ENCODE measurements around the gene IL17RE.

The IL17RE gene

DNA sequence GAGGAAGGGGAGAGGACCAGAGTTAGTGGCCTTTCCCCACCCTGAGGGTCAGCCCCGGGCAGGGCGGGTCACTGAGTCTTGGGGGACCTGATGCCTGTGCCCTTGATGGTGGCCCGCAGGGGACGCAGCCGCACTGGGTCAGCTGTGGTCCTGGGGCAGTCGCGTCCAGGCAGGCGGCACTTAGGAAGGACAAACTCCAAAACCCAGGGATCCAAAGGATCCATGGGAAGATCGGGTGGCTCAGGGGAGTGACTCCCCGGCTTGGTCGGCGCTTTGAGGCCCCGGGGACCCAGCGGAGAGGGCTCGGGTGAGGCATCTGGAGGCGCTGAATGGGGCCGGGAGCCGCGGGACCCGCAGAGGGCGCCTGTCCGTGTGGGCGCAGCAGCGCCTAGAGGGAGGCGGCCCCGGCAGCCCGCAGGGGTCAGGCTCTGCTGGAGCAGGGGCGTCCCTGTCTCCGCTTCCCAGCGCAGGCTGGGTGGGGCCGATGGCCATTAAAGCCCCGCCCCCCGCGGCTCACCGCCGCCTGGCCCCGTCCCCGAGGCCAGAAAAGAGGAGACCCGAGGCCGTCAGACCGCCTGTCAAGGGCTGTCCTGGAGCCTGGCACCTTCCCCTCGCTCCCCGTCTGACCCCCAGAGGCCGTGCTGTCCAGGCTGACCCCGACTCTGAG, 40.1 kb upstream of the IL17RE start (continued):
- TF ChIP-seq ZNF473 (tag by site-specific recombination; IDR thresholded peaks at IDR 0.05) (no peak), ZBTB21 (tag by site-specific recombination; IDR thresholded peaks at IDR 0.05) (no peak), KLF8 (tag by site-specific recombination; IDR thresholded peaks at IDR 0.05) (no peak)

DNA sequence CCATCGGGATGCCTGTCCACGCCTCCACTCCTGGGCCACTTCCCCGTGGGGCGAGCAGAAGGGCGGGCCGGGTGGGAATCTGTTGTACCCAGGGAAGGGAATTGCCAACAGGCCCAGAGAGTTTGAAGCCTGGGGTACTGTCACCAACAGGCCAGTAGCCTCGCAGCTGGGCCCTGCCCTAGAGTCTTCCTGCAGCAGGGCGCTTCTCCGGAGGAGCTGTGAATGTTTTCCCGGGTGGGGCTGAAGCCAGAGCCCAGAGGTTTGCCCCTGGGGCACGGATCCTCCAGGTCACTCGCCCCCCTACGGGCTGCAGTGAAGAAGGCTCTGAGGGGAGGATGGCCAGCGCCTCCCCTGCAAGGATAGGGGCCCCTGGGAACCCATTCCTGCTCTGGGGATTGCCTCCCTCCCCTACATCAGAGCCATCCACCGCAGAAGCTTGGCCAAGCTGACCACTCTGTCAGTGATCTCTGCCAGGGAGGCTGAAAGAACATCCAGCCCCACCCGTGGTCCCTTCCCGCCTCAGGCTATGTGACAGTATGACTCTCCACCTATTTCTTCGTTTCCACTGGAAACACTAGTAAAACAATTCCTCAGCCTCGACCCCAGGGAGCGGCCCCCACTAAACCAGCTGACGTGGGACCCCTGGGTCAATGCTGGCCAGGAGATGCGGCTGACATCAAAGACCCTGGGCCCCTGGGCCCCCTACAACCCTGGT, 39.4 kb upstream of the IL17RE start:
- H3K4me3 ChIP-seq (ENCODE audit: low read depth, low read length) = no peak overlapping the region
- no peak overlapping the region for H3K27ac ChIP-seq (ENCODE audit: extremely low read depth, low read depth, low read length)
- H3K36me3 ChIP-seq (ENCODE audit: control insufficient read depth in 2 of 2, insufficient read depth in 1 of 2, low read length in 2 of 2) = no peaks in the 10 kb centered on the region
- TF ChIP-seq ZNF366 (tag by site-specific recombination; conservative IDR thresholded peaks at IDR 0.05) (no peak), ZNF266 (tag by site-specific recombination; IDR thresholded peaks at IDR 0.05; ENCODE audit: low read depth) (no peak), KLF1 (tag by site-specific recombination; IDR thresholded peaks at IDR 0.05) (no peak), ZXDB (tag by site-specific recombination; IDR thresholded peaks at IDR 0.05) (no peak), ZNF184 (tag by site-specific recombination; IDR thresholded peaks at IDR 0.05) (no peak), MZF1 (tag by site-specific recombination; IDR thresholded peaks at IDR 0.05; ENCODE audit: borderline replicate concordance) (no peak), ZNF2 (tag by site-specific recombination; IDR thresholded peaks at IDR 0.05) (no peak), ZSCAN18 (tag by site-specific recombination; IDR thresholded peaks at IDR 0.05) (no peak), ZNF10 (tag by site-specific recombination; IDR thresholded peaks at IDR 0.05) (no peak), ZNF416 (tag by site-specific recombination; IDR thresholded peaks at IDR 0.05) (no peak), ZBTB11 (tag by site-specific recombination; conservative IDR thresholded peaks at IDR 0.05; ENCODE audit: low read depth) (no peak), ZNF211 (tag by site-specific recombination; IDR thresholded peaks at IDR 0.05; ENCODE audit: low read depth) (no peak), ZNF670 (tag by site-specific recombination; IDR thresholded peaks at IDR 0.05; ENCODE audit: low read depth) (no peak), ZNF571 (tag by site-specific recombination; IDR thresholded peaks at IDR 0.05) (no peak), ZNF214 (tag by site-specific recombination; IDR thresholded peaks at IDR 0.05; ENCODE audit: borderline replicate concordance) (no peak), ZNF692 (tag by site-specific recombination; IDR thresholded peaks at IDR 0.05) (no peak)
- ChIA-PET POLR2A (no interaction called here), CTCF (no interaction called here)
- H3K9me3 ChIP-seq (ENCODE audit: control insufficient read depth, insufficient read depth, low read depth, low read length) = no peaks in the 10 kb centered on the region
- peaks cover 7% of the 10 kb centered on the region; the same call in 1 of the 2 replicates for H3K4me1 ChIP-seq (ENCODE audit: control insufficient read depth, insufficient read depth, low read length)
